ENCODE data around the gene SLC43A2.
A peak's percentile ranks its signal among the peaks of the same experiment; 100 is the strongest.

SLC43A2 gene

DNA sequence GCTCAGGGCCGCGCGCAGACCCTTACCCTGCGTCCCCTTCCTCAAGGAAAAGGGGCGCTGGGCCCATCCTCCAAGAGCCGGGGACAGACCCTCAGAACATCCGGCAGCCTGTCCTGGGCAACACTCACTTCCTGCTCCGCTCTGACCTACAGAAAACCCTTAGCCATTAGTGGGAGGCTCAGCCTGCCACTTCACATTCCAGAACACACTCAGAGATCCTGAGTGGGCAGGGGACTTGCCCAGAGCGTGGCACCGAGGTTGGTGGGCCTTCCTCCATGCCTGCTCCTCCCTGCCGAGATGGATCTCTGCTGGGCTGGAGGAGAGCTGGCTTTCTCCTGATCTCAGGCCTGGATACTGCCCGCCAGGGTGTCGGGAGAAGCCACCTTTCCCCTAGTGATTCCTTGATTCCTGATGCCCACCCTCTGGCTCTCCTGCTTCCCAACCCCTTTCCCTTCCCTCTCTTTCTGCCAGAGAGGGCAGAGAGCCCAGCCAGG, 15.4 kb upstream of the SLC43A2 start:
- Histone ChIP-seq H3K9ac (ENCODE audit: low read depth, low read length, poor library complexity) (no peak overlapping the region), H2BK15ac (ENCODE audit: low read length) (peak overlapping the region; percentile 89), H3K9me3 (replicated peaks in 1 of 2; ENCODE audit: control insufficient read depth in 2 of 2, insufficient read depth in 1 of 2, low read depth in 1 of 2, low read length in 2 of 2) (peaks cover 0 to 2% of the 10 kb centered on the region in 2 donors), H4K91ac (ENCODE audit: low read depth, low read length, poor library complexity) (no peak overlapping the region), H2BK12ac (ENCODE audit: low read length) (peak overlapping the region; percentile 99), H2AK5ac (ENCODE audit: low read depth, low read length) (peak overlapping the region; percentile 96), H3K27ac (replicated peaks; ENCODE audit: low read length) (no peak overlapping the region), H3K23ac (ENCODE audit: low read depth, low read length, poor library complexity) (peak overlapping the region; percentile 73), H2BK5ac (ENCODE audit: low read length) (peak overlapping the region; percentile 48), H2BK120ac (ENCODE audit: low read depth, low read length) (no peak overlapping the region), H3K36me3 (replicated peaks in 1 of 2; ENCODE audit: control insufficient read depth in 2 of 2, insufficient read depth in 2 of 2, low read length in 2 of 2) (peaks cover 0 to 5% of the 10 kb centered on the region in 2 donors), H3K4me3 (ENCODE audit: low read length in 2 of 2) (peak overlapping the region in 1 of 2 donors; percentile 35), H3K4ac (ENCODE audit: low read length) (no peak overlapping the region), H3K14ac (ENCODE audit: low read length) (no peak overlapping the region), H3K18ac (ENCODE audit: low read length) (peak overlapping the region; percentile 95), H3K27me3 (ENCODE audit: control insufficient read depth in 3 of 3, insufficient read depth in 3 of 3, low read depth in 1 of 3, low read length in 3 of 3) (peaks cover 0 to 27% (median 0%) of the 10 kb centered on the region in 3 experiments), H4K8ac (ENCODE audit: low read depth, low read length) (no peak overlapping the region), H3K4me2 (ENCODE audit: insufficient read depth, low read length, poor library complexity, severe bottlenecking) (peak overlapping the region; percentile 94), H3K4me1 (ENCODE audit: control insufficient read depth in 2 of 2, insufficient read depth in 1 of 2, low read depth in 1 of 2, low read length in 2 of 2) (peaks cover 15 to 40% of the 10 kb centered on the region in 2 donors), H2AFZ (ENCODE audit: low read length) (no peak overlapping the region), H3K79me1 (ENCODE audit: low read depth, low read length) (peaks cover 2% of the 10 kb centered on the region)
- no peak for DNase-seq (ENCODE audit: low spot score)
- WGBS, 2 donors (ENCODE audit: extremely low coverage in 2 of 2, insufficient read length in 2 of 2, insufficient replicate concordance in 1 of 2) = no CpG with 5 or more reads among the region's 13 CpGs

GRCh38 chr17:1643293-1643998, 14.8 kb upstream of the SLC43A2 start:
- H3K18ac ChIP-seq (ENCODE audit: low read length) = peak overlapping the region; percentile 95
- no peak overlapping the region for H2BK120ac ChIP-seq (ENCODE audit: low read depth, low read length)
- H4K91ac ChIP-seq (ENCODE audit: low read depth, low read length, poor library complexity) = no peak overlapping the region
- no CpG with 5 or more reads among the region's 90 CpGs for WGBS, 2 donors (ENCODE audit: extremely low coverage in 2 of 2, insufficient read length in 2 of 2, insufficient replicate concordance in 1 of 2)
- H3K27me3 ChIP-seq (ENCODE audit: control insufficient read depth in 3 of 3, insufficient read depth in 3 of 3, low read depth in 1 of 3, low read length in 3 of 3) = peaks cover 0 to 27% (median 0%) of the 10 kb centered on the region in 3 experiments
- DNase-seq (ENCODE audit: low spot score) = peak; percentile 45
- peak overlapping the region; percentile 96 for H2AK5ac ChIP-seq (ENCODE audit: low read depth, low read length)
- peak overlapping the region; percentile 48 for H2BK5ac ChIP-seq (ENCODE audit: low read length)
- peak overlapping the region in 1 of 2 donors; percentile 76 for H3K4me3 ChIP-seq (ENCODE audit: low read length in 2 of 2)
- H3K9ac ChIP-seq (ENCODE audit: low read depth, low read length, poor library complexity) = peak overlapping the region; percentile 86
- peak overlapping the region; percentile 89 for H2BK15ac ChIP-seq (ENCODE audit: low read length)
- H3K4ac ChIP-seq (ENCODE audit: low read length) = no peak overlapping the region
- H2AFZ ChIP-seq (ENCODE audit: low read length) = no peak overlapping the region
- no peak overlapping the region for H4K8ac ChIP-seq (ENCODE audit: low read depth, low read length)
- H3K27ac ChIP-seq (replicated peaks; ENCODE audit: low read length) = no peak overlapping the region
- peaks cover 18 to 46% of the 10 kb centered on the region in 2 donors for H3K4me1 ChIP-seq (ENCODE audit: control insufficient read depth in 2 of 2, insufficient read depth in 1 of 2, low read depth in 1 of 2, low read length in 2 of 2)
- H3K4me2 ChIP-seq (ENCODE audit: insufficient read depth, low read length, poor library complexity, severe bottlenecking) = peak overlapping the region; percentile 94
- peaks cover 2% of the 10 kb centered on the region for H3K79me1 ChIP-seq (ENCODE audit: low read depth, low read length)
- peak overlapping the region; percentile 99 for H2BK12ac ChIP-seq (ENCODE audit: low read length)
- peaks cover 0 to 5% of the 10 kb centered on the region in 2 donors for H3K36me3 ChIP-seq (replicated peaks in 1 of 2; ENCODE audit: control insufficient read depth in 2 of 2, insufficient read depth in 2 of 2, low read length in 2 of 2)
- peak overlapping the region; percentile 94 for H3K14ac ChIP-seq (ENCODE audit: low read length)
- peaks cover 0 to 2% of the 10 kb centered on the region in 2 donors for H3K9me3 ChIP-seq (replicated peaks in 1 of 2; ENCODE audit: control insufficient read depth in 2 of 2, insufficient read depth in 1 of 2, low read depth in 1 of 2, low read length in 2 of 2)
- peak overlapping the region; percentile 73 for H3K23ac ChIP-seq (ENCODE audit: low read depth, low read length, poor library complexity)

DNA sequence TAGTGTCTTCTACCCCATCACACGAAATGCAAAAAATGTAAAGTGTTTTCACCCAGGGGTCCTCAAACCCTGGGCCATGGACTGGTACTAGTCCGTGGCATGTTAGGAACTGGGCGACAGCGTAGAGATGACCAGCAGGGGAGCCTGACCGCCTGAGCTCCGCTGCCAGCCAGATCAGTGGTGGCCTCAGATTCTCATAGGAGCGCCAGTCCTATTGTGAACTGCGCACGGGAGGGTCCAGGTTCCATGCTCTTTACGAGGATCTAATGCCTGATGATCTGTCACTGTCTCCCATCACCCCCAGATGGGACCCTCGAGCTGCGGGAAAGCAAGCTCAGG, 12.4 kb upstream of the SLC43A2 start:
- Histone ChIP-seq H2AFZ (ENCODE audit: low read length) (no peak overlapping the region), H3K27ac (replicated peaks; ENCODE audit: low read length) (no peak overlapping the region), H4K8ac (ENCODE audit: low read depth, low read length) (no peak overlapping the region), H3K36me3 (replicated peaks in 1 of 2; ENCODE audit: control insufficient read depth in 2 of 2, insufficient read depth in 2 of 2, low read length in 2 of 2) (no peaks in the 10 kb centered on the region), H3K4ac (ENCODE audit: low read length) (no peak overlapping the region), H3K18ac (ENCODE audit: low read length) (peak overlapping the region; percentile 84), H3K4me1 (ENCODE audit: control insufficient read depth in 2 of 2, insufficient read depth in 1 of 2, low read depth in 1 of 2, low read length in 2 of 2) (peaks cover 22 to 45% of the 10 kb centered on the region in 2 donors), H3K9ac (ENCODE audit: low read depth, low read length, poor library complexity) (no peak overlapping the region), H2BK12ac (ENCODE audit: low read length) (no peak overlapping the region), H3K4me2 (ENCODE audit: insufficient read depth, low read length, poor library complexity, severe bottlenecking) (no peak overlapping the region), H3K4me3 (ENCODE audit: low read length in 2 of 2) (no peak overlapping the region), H2BK15ac (ENCODE audit: low read length) (peak overlapping the region; percentile 99), H3K9me3 (replicated peaks in 1 of 2; ENCODE audit: control insufficient read depth in 2 of 2, insufficient read depth in 1 of 2, low read depth in 1 of 2, low read length in 2 of 2) (no peaks in the 10 kb centered on the region), H3K27me3 (ENCODE audit: control insufficient read depth in 3 of 3, insufficient read depth in 3 of 3, low read depth in 1 of 3, low read length in 3 of 3) (peaks cover 0 to 19% (median 0%) of the 10 kb centered on the region in 3 experiments), H2AK5ac (ENCODE audit: low read depth, low read length) (peak overlapping the region; percentile 96), H3K14ac (ENCODE audit: low read length) (no peak overlapping the region), H3K23ac (ENCODE audit: low read depth, low read length, poor library complexity) (no peak overlapping the region), H2BK5ac (ENCODE audit: low read length) (peak overlapping the region; percentile 54), H2BK120ac (ENCODE audit: low read depth, low read length) (no peak overlapping the region), H3K79me1 (ENCODE audit: low read depth, low read length) (peaks cover 2% of the 10 kb centered on the region), H4K91ac (ENCODE audit: low read depth, low read length, poor library complexity) (no peak overlapping the region)
- no CpG with 5 or more reads among the region's 12 CpGs for WGBS, 2 donors (ENCODE audit: extremely low coverage in 2 of 2, insufficient read length in 2 of 2, insufficient replicate concordance in 1 of 2)
- no peak for DNase-seq (ENCODE audit: low spot score)

GRCh38 chr17:1640329-1641064, 11.9 kb upstream of the SLC43A2 start:
- Histone ChIP-seq H2AFZ (ENCODE audit: low read length) (no peak overlapping the region), H3K14ac (ENCODE audit: low read length) (peak overlapping the region; percentile 71), H3K9ac (ENCODE audit: low read depth, low read length, poor library complexity) (no peak overlapping the region), H2BK120ac (ENCODE audit: low read depth, low read length) (peak overlapping the region; percentile 87), H3K4me3 (ENCODE audit: low read length in 2 of 2) (no peak overlapping the region), H4K8ac (ENCODE audit: low read depth, low read length) (no peak overlapping the region), H4K91ac (ENCODE audit: low read depth, low read length, poor library complexity) (peak overlapping the region; percentile 97), H3K4me1 (ENCODE audit: control insufficient read depth in 2 of 2, insufficient read depth in 1 of 2, low read depth in 1 of 2, low read length in 2 of 2) (peaks cover 21 to 39% of the 10 kb centered on the region in 2 donors), H3K27ac (replicated peaks; ENCODE audit: low read length) (peak overlapping the region; percentile 27), H3K9me3 (replicated peaks in 1 of 2; ENCODE audit: control insufficient read depth in 2 of 2, insufficient read depth in 1 of 2, low read depth in 1 of 2, low read length in 2 of 2) (no peaks in the 10 kb centered on the region), H2BK5ac (ENCODE audit: low read length) (peak overlapping the region; percentile 54), H3K36me3 (replicated peaks in 1 of 2; ENCODE audit: control insufficient read depth in 2 of 2, insufficient read depth in 2 of 2, low read length in 2 of 2) (no peaks in the 10 kb centered on the region), H3K23ac (ENCODE audit: low read depth, low read length, poor library complexity) (peak overlapping the region; percentile 57), H3K4me2 (ENCODE audit: insufficient read depth, low read length, poor library complexity, severe bottlenecking) (no peak overlapping the region), H3K79me1 (ENCODE audit: low read depth, low read length) (peaks cover 2% of the 10 kb centered on the region), H3K18ac (ENCODE audit: low read length) (peak overlapping the region; percentile 84), H2AK5ac (ENCODE audit: low read depth, low read length) (peak overlapping the region; percentile 96), H2BK15ac (ENCODE audit: low read length) (peak overlapping the region; percentile 99), H2BK12ac (ENCODE audit: low read length) (peak overlapping the region; percentile 98), H3K27me3 (ENCODE audit: control insufficient read depth in 3 of 3, insufficient read depth in 3 of 3, low read depth in 1 of 3, low read length in 3 of 3) (peaks cover 0 to 19% (median 0%) of the 10 kb centered on the region in 3 experiments), H3K4ac (ENCODE audit: low read length) (peak overlapping the region; percentile 84)
- WGBS, 2 donors (ENCODE audit: extremely low coverage in 2 of 2, insufficient read length in 2 of 2, insufficient replicate concordance in 1 of 2) = no CpG with 5 or more reads among the region's 23 CpGs
- DNase-seq (ENCODE audit: low spot score) = no peak
